GM12864 (cell line): Measurements from ENCODE around the gene SPCS1.

Source experiments
- DNase-seq: peaks from one replicate; pipeline ENCODE4 v3.0.0-alpha.2; 2011; ENCODE audit warnings: low read depth
- H3K4me3 ChIP-seq: 2 replicates; pipeline ENCODE4 v1.5.1; 2011; ENCODE audit warnings: mild to moderate bottlenecking, low read depth, low read length, control low read depth
- CTCF ChIP-seq: IDR thresholded peaks from 2 replicates; pipeline ENCODE4 v1.5.1; 2011; ENCODE audit warnings: low read depth, mild to moderate bottlenecking, moderate library complexity, low read length, control low read depth, inconsistent platforms; ENCODE audit errors: missing control alignments

The SPCS1 gene

GRCh38 chr3:52678265-52679198 lies 27.4 kb upstream of the SPCS1 start:
- no peak for TF ChIP-seq CTCF
- no peak for DNase-seq
- H3K4me3 ChIP-seq, result no peak overlapping the region

GRCh38 chr3:52679199-52679538 lies 26.7 kb upstream of the SPCS1 start:
- DNase-seq, result no peak
- no peak for TF ChIP-seq CTCF
- H3K4me3 ChIP-seq, result no peak overlapping the region

GRCh38 chr3:52679811-52680210 lies 26.1 kb upstream of the SPCS1 start:
- no peak for DNase-seq
- TF ChIP-seq CTCF, result no peak
- no peak overlapping the region for H3K4me3 ChIP-seq

GRCh38 chr3:52681596-52681995 lies 24.3 kb upstream of the SPCS1 start:
- no peak for DNase-seq
- no peak overlapping the region; the same call in 1 of the 2 replicates for H3K4me3 ChIP-seq
- no peak for TF ChIP-seq CTCF

- peak; percentile 22 for TF ChIP-seq CTCF
- no peak for DNase-seq
- H3K4me3 ChIP-seq, result no peak overlapping the region; the same call in 1 of the 2 replicates
These were observed 23.9 kb upstream of the SPCS1 start for GRCh38 chr3:52682016-52682415.

- DNase-seq, result no peak
- TF ChIP-seq CTCF, result no peak
- no peak overlapping the region for H3K4me3 ChIP-seq
These were observed 22.3 kb upstream of the SPCS1 start for GRCh38 chr3:52683611-52684010.

GRCh38 chr3:52684184-52684583 lies 21.7 kb upstream of the SPCS1 start:
- no peak for DNase-seq
- no peak for TF ChIP-seq CTCF
- H3K4me3 ChIP-seq, result peak overlapping the region; percentile 88; the same call in 1 of the 2 replicates
